NCI-H2081 treated with DMSO at 0.1 percent for 48 hours (cell line): Measurements from ENCODE around the gene CACNA1I.
"Not testable (repeated sequence)": the region's sequence is repeated elsewhere in the genome, so short reads cannot be mapped to it uniquely, and the experiment has no call there.

Source experiments
- DNase-seq: peaks from one replicate; lab custom pipeline; 2025; lab: John Stamatoyannopoulos, UW

CACNA1I gene

DNA sequence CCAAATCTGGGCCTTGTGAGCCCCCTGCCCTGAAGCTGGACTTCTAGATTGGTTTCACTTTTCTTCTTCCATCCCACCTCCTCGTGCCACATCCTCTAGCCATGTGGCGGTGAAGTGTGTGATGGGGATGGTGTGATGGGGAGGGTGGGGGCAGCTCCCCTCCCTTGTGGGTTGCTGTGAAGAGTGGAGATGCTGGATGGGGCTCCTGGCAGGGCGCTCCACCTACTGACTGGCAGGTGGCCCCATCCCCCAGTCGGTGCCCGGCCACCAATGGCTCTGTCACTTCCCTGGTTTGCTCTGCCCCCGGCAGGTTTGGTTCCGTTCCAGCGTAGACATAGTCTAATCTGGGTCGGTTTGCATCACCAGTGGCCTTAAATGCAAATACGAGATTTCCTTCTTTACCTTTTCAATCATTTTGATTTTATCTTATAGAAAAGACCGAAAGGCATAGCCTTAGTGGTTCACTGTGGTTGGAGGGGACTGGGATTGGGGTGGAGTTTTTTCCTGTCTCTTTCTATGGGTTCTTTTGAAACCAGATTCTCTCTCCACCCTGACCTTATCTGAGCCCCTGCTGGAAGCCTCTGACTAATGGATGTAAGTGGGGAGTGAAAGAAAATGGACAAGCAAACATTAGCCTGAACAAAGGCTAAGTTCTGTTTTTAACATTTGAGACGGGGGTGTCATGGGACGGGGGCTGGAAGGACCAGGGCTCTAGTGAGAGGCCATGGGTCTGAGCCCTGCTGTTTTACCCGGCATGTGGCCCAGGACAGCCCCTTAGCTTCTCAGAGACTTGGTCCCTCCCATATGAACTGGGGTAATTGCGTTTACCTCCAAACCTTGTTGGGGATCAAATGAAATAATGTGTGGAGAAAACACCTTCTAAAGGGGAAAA lies 149.3 kb downstream of the CACNA1I start:
- DNase-seq, result no peak

GRCh38 chr22:39721206-39722031 lies 150.9 kb downstream of the CACNA1I start:
- no peak for DNase-seq

DNA sequence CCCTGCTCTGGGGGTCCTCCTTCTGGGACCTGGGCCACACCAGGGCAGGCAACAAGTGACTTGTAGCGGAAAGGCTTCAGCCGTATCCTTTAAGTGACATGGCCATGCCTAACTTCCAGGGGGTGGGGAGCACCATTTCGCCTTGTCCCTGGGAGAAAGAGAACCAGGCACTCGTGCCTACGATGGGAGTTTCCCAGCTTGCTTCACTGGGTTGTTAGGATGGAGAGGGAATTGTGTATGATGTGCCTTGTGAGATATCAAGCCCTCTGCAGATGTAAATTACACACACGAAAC lies 151.4 kb downstream of the CACNA1I start:
- no peak for DNase-seq

DNA sequence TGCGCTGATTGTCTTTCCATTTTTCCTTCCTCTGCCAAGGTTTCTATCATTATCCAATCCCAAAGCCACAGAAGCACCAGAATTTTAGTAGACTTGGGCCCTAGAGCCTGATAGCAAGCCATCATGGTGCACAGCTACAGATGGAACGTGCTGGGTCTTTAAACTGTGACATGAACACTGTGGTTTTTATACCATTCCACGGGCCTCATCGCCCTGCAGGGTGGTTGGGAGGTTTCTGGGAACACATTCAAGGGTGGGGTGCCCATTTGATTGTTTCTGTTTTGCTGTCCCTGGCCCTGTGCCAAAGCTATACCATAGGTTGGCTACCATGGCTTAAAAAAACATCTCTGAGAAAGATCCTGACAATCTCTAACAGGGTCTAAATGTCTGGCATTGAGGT lies 151.9 kb downstream of the CACNA1I start:
- no peak for DNase-seq

DNA sequence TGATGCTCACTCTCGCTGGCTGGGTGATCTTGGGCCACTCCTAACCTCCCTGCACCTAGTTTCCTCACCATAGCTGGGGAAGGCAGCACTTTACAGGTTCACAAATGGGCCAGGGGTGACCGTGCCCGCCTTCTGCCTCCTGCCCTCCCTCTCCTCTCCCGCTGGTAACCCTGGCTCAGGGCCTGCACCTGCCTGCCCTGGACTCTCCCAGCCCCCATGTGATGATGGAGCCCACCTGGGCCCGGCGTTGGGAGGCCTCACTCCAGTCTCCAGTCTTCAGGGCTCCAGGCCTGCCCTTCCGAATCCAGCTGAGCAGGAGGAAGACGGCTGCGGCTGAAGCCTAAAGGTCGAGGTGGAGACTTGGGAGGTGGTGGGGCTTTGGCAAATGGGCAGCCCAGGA lies 152.9 kb downstream of the CACNA1I start:
- no peak for DNase-seq

DNA sequence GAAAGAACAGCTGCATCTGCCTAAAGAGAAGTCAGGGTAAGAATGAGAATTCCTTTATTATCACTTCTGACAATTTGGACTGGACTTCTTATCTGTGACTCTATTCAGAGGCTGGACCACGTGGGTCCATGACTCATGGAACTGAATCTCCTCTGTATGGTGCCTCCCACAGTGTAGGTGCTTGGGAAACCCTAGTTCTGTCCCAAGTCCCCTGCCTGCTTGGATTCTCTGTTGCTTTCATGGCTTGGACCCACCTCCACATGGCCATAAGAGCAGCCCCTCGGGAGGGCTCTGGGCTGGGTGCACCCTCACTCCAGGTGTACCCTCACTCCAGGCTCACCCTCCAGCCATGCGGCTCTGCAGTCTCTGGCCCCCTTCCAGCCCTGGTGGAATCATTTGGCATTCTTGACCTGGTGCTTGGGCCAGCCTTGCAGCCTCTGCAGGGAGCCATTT lies 153.4 kb downstream of the CACNA1I start:
- no peak for DNase-seq

DNA sequence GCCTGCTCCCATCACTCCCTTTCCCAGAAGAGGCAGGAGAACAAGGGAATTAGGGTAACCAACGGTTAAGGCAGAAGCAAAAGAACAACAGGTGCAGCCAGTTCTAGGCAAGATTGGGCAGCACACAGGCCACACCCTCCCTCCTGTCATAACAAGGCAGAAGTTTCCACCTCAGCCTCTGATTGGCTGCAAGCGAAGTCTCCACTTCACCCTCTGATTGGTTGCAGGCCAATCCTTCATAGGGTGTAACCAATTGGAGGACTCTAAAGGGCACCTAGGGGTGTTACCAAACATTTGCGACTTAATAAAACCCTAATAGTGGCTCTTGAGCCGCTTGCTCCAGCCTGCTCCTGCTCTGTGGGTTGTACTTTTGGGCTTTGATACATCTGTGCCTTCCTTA lies 153.8 kb downstream of the CACNA1I start:
- DNase-seq, result no peak

DNA sequence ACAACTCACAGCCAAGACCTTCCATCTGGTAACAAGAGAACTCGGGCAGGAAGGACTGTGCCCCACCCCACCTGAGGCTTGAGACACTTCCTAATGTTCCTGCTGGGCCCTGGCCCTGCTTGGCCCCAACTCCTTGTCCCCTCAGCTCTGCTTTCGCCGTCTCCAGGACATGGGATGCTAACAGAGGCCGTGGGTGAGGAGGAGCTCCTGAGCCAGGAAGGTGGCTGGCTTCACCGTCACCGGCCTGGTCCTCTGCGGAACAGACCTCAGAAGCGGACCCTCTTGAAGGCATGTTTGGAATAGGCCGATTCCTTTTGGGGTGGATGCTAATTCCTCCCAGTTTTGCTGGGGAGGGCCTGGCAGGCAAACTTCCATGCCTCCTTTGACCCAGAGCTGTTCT lies 154.3 kb downstream of the CACNA1I start:
- DNase-seq, result no peak

DNA sequence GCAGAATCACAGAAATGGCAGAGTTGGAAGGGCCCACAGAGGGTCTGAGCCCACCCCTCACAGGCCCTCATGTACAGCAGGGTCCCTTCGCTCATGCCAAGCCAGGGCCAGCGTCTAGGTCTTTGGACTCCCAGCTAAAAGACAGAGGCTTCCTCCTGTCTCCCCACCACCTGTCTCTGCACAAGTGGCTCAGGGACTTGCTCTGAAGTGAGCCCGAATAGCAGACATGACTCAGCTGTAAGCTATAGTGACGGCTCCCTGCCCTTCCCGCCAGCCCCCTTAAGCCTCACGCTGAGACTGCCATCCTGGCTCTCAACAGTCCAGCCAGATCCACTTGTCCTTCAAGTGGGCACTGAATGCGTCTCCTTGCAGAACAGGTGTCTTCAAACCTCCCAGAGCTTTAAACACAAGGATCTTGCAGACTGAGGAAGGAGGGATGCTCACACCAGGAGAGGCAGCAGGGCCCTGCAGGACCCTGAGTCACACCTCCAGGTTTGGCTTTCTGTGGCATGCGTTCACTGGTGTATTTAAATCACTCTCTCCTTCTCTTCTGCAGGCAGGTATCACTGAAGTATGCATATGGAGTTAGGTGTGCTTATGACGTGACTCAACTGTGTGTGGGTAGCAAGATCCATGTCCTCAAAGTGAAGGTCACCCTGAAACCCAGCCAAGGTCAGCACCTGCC lies 154.9 kb downstream of the CACNA1I start:
- DNase-seq, result no peak

- DNase-seq, result no peak
Observed at GRCh38 chr22:39727541-39727940, 157.0 kb downstream of the CACNA1I start.

DNA sequence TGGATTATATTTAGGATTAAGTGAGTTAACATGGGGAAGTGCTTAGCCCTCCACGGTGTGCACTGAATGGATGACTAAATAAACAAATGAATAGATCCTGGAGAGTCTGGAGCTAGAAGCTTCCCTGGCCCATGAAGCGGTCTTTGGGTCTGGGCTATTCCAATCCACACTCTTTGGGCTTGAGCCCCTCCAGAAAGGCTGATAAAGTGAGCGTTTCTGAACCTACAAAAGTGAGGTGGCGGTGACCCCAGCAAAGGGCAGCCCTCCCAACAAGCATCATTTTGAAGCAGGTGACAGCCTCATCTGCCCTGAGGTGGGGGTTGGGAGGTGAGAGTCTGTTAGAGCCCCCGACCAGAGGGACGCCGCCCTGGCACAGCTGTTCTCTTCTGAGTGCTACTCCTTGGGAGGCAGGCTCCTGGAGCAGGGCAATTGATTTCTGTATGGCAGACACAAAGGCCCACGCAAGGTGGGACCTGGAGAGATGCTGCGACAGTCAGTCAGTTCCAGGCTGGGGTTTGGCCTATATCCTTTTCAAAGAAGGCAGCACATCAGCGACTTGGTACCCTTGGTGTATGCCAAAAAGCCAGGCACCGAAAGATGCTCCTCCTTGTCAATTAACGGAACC lies 157.8 kb downstream of the CACNA1I start:
- no peak for DNase-seq

GRCh38 chr22:39729141-39729934 lies 158.8 kb downstream of the CACNA1I start:
- DNase-seq, result no peak

GRCh38 chr22:39731481-39731880 lies 160.9 kb downstream of the CACNA1I start:
- no peak for DNase-seq

DNA sequence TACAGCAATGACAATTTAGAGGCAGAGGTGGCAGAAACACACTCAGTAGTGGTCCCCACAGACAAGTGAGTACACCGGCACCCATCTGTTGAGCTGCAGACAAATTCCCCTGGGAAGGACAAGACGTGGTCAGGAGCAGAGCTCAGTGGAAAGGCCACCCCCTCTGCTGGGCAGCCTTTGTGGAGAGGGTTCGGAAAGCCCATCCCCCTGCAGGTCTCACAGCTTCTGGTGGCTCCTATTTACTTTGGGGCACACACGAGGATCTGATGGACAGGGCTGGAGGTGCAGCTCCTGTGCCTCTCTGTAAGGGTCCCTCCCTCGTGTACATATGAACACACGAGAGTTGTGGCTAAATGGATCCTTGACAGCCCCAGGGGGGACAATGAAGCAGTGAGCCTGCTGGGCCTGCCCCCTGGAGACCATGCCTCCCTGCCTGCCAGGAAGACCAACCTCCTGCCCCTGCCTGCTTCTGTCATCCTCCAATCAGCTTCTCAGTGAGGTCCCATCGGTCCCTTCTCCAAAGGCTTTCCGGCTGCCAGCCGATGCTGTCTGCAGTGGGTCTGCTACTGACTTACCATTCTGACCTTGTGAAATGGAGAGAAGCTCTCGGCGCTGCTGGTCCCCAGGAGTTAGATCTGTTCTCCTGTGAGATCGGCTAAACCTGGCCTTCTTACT lies 161.5 kb downstream of the CACNA1I start:
- no peak for DNase-seq

DNA sequence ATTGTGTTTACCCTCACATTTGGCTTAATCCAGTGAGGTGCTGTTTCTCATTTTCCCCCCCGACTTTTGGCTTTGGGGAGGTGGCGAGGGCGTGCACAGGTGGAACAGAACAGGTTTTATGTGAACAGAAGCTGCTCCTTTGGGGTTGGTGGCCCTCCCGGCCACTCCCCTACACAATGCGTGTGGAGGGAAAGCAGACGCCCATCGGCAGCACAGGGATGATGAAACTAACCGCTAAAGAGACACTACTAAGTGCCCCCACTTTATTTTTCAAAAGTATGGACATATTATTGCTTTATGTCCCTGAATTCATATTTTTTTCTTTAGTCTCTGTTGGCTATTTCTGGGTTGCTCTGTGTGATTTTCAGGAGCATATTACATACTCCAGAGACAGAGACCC lies 162.1 kb downstream of the CACNA1I start:
- no peak for DNase-seq

- DNase-seq, result no peak
Observed at GRCh38 chr22:39733191-39733590, 162.6 kb downstream of the CACNA1I start.

- DNase-seq, result not testable (repeated sequence)
Observed at GRCh38 chr22:39734046-39734445, 163.5 kb downstream of the CACNA1I start.

GRCh38 chr22:39734866-39735265 lies 164.3 kb downstream of the CACNA1I start:
- no peak for DNase-seq

DNA sequence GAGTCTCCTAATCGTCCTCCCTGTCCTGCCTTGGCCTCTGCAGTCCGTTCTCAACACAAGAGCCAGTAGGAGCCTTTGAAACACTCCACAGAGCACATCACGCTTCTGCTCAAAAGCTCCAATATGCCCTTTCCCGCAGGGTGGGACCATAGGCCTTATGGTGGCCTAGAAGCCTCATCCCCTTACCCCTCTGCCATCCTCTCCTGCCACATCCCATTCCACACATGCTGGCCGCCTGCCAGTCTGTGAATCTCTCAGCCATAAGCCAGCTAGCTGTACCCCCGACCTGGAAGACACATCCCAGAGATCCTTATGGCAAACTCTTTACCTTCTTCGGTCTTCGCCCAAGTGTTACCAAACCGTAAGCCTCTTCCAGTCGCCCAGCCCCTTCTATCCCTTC lies 165.2 kb downstream of the CACNA1I start:
- no peak for DNase-seq

DNA sequence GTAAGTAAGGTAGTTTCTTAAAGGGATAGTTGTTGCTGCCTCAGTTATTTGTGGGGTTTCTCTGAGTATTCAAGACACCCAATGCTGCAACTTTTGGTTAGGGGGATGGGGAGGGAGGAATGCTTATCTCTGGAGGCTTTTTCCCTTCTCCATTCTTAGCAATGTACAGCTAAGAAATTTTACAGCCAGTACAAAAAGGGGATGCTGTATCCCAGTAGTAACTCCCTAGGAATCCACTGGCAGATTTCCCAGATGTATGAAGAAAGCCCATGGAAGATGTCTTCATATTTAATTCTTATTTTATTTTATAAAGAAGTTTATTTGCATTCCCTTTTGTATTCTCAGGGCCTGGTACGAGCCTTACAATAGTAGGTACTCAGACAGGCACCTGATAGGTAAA lies 168.2 kb downstream of the CACNA1I start:
- DNase-seq, result no peak
